HFFc6 (cell line): ENCODE data around the gene MRAP2. TPM values are rescaled to one million over a fixed set of nuclear protein-coding genes. Genes with fewer than 3 reads are reported as not detected.
"Not testable (repeated sequence)": the region's sequence is repeated elsewhere in the genome, so short reads cannot be mapped to it uniquely, and the experiment has no call there.

ENCODE experiments used
- DNase-seq: peaks from one replicate; pipeline ENCODE4 v3.0.0-alpha.2; 2018
- H3K27ac Mint-ChIP-seq: 2 replicates; pipeline ENCODE4 v1.8.0; 2020; ENCODE audit warnings: mild to moderate bottlenecking, mixed read lengths
- H3K27me3 Mint-ChIP-seq: 2 replicates; pipeline ENCODE4 v1.8.0; 2021; ENCODE audit warnings: mild to moderate bottlenecking, moderate library complexity, mixed read lengths; ENCODE audit not compliant: insufficient read depth
- H3K36me3 Mint-ChIP-seq: 2 replicates; pipeline ENCODE4 v1.8.0; 2021; ENCODE audit warnings: low read depth, mixed read lengths
- H3K4me1 Mint-ChIP-seq: 2 replicates; pipeline ENCODE4 v1.8.0; 2020; ENCODE audit warnings: low read depth, mixed read lengths
- H3K4me3 Mint-ChIP-seq: 2 replicates; pipeline ENCODE4 v1.8.0; 2020; ENCODE audit warnings: mild to moderate bottlenecking, moderate library complexity, mixed read lengths
- H3K9me3 Mint-ChIP-seq: 2 replicates; pipeline ENCODE4 v1.8.0; 2020; ENCODE audit warnings: mild to moderate bottlenecking, mixed read lengths
- total RNA-seq, 6 experiments: library from RNA; stranded (reverse); fragmentation: NEBNext Ultra II Directional; extraction: Animal tissue kit (Norgen Biotek cat#: 25700); gene quantifications; 2 replicates in 1 of 6; 3 replicates in 5 of 6; pipeline ENCODE4 v1.2.3, GENCODE V29; 2021
- TF ChIP-seq, protein P1 (sequence below): fragments of 200-600 bp; sonication (generic); IDR thresholded peaks from 2 replicates; pipeline ENCODE4 v1.5.0; 2021; ENCODE audit warnings: antibody characterized with exemption, mild to moderate bottlenecking

MRAP2 gene
- total RNA-seq, 6 experiments from 2014 or later: 0.07 TPM; not detected in 5

GRCh38 chr6:84107495-84107894 lies 73.9 kb downstream of the MRAP2 start:
- no peaks in the 10 kb centered on the region for H3K36me3 Mint-ChIP-seq
- no peak for DNase-seq
- H3K27ac Mint-ChIP-seq: no peak overlapping the region
- H3K9me3 Mint-ChIP-seq: peaks cover 5% of the 10 kb centered on the region; the same call in 1 of the 2 replicates
- TF ChIP-seq, protein P1, sequence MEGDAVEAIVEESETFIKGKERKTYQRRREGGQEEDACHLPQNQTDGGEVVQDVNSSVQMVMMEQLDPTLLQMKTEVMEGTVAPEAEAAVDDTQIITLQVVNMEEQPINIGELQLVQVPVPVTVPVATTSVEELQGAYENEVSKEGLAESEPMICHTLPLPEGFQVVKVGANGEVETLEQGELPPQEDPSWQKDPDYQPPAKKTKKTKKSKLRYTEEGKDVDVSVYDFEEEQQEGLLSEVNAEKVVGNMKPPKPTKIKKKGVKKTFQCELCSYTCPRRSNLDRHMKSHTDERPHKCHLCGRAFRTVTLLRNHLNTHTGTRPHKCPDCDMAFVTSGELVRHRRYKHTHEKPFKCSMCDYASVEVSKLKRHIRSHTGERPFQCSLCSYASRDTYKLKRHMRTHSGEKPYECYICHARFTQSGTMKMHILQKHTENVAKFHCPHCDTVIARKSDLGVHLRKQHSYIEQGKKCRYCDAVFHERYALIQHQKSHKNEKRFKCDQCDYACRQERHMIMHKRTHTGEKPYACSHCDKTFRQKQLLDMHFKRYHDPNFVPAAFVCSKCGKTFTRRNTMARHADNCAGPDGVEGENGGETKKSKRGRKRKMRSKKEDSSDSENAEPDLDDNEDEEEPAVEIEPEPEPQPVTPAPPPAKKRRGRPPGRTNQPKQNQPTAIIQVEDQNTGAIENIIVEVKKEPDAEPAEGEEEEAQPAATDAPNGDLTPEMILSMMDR: no peak
- H3K27me3 Mint-ChIP-seq: no peaks in the 10 kb centered on the region
- no peak overlapping the region for H3K4me3 Mint-ChIP-seq
- peaks cover 22% of the 10 kb centered on the region for H3K4me1 Mint-ChIP-seq

DNA sequence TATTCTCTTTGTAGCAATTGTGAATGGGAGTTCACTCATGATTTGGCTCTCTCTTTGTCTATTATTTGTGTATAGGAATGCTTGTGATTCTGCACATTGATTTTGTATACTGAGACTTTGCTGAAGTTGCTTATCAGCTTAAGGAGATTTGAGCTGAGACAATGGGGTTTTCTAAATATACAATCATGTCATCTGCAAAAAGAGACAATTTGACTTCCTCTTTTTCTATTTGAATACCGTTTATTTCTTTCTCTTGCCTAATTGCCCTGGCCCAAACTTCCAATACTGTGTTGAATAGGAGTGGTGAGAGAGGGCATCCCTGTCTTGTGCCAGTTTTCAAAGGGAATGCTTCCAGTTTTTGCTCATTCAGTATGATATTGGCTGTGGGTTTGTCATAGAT lies 77.8 kb downstream of the MRAP2 start:
- not testable (repeated sequence) for H3K27ac Mint-ChIP-seq, DNase-seq, H3K36me3 Mint-ChIP-seq, H3K27me3 Mint-ChIP-seq, H3K4me3 Mint-ChIP-seq, H3K4me1 Mint-ChIP-seq, H3K9me3 Mint-ChIP-seq

- not testable (repeated sequence) for H3K4me1 Mint-ChIP-seq, H3K36me3 Mint-ChIP-seq, H3K27me3 Mint-ChIP-seq, H3K27ac Mint-ChIP-seq, H3K4me3 Mint-ChIP-seq, DNase-seq, H3K9me3 Mint-ChIP-seq
These were observed 81.5 kb downstream of the MRAP2 start for GRCh38 chr6:84114933-84115594.

DNA sequence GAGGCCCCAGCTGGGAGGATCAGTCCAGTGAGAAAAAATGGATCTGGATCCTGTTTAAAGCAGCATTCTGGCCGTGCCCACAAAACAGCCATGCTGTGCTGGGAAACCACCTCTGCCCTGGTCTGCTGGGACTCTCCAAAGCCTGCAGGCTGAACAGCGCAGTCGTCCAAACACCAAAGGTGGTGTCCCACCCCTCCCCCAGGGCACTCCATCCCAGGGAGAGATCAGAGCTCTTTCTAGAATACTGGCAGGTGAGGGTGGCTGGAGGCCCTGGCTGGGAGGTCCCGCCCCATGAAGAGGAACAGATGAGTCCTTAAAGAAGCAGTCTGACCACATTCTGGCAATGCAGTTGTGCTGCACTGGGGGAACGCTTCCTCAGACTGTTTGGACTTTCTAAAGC lies 84.6 kb downstream of the MRAP2 start:
- no peak for DNase-seq
- no peaks in the 10 kb centered on the region for H3K9me3 Mint-ChIP-seq
- H3K4me3 Mint-ChIP-seq: no peak overlapping the region
- H3K27ac Mint-ChIP-seq: no peak overlapping the region
- H3K4me1 Mint-ChIP-seq: no peaks in the 10 kb centered on the region
- TF ChIP-seq, protein P1: no peak
- H3K27me3 Mint-ChIP-seq: no peaks in the 10 kb centered on the region; the same call in 1 of the 2 replicates
- H3K36me3 Mint-ChIP-seq: no peaks in the 10 kb centered on the region

GRCh38 chr6:84119277-84119676 lies 85.7 kb downstream of the MRAP2 start:
- Mint-ChIP-seq H3K4me3 (no peak overlapping the region), H3K27ac (no peak overlapping the region), H3K9me3 (no peaks in the 10 kb centered on the region), H3K36me3 (peaks cover 4% of the 10 kb centered on the region; the same call in 1 of the 2 replicates), H3K27me3 (no peaks in the 10 kb centered on the region; the same call in 1 of the 2 replicates), H3K4me1 (no peaks in the 10 kb centered on the region)
- DNase-seq: no peak
- TF ChIP-seq, protein P1: no peak

- Mint-ChIP-seq H3K4me3 (no peak overlapping the region), H3K27me3 (no peaks in the 10 kb centered on the region; the same call in 1 of the 2 replicates), H3K9me3 (no peaks in the 10 kb centered on the region), H3K36me3 (peaks cover 5% of the 10 kb centered on the region; the same call in 1 of the 2 replicates), H3K4me1 (no peaks in the 10 kb centered on the region), H3K27ac (no peak overlapping the region)
- TF ChIP-seq, protein P1: no peak
- no peak for DNase-seq
These were observed 89.6 kb downstream of the MRAP2 start for GRCh38 chr6:84123186-84123585.

DNA sequence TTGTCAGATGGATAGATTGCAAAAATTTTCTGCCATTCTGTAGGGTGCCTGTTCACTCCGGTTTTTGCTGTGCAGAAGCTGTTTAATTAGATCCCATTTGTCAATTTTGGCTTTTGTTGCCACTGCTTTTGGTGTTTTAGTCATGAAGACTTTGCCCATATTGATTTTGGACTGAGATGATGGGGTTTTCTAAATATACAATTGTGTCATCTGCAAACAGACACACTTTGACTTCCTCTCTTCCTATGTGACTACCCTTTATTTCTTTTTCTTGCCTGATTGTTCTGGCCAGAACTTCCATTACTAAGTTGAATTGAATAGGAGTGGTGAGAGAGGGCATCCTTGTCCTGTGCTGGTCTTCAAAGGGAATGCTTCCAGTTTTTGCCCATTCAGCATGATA lies 96.0 kb downstream of the MRAP2 start:
- not testable (repeated sequence) for H3K27ac Mint-ChIP-seq, H3K36me3 Mint-ChIP-seq, H3K9me3 Mint-ChIP-seq, H3K4me1 Mint-ChIP-seq, H3K27me3 Mint-ChIP-seq, DNase-seq, H3K4me3 Mint-ChIP-seq

DNA sequence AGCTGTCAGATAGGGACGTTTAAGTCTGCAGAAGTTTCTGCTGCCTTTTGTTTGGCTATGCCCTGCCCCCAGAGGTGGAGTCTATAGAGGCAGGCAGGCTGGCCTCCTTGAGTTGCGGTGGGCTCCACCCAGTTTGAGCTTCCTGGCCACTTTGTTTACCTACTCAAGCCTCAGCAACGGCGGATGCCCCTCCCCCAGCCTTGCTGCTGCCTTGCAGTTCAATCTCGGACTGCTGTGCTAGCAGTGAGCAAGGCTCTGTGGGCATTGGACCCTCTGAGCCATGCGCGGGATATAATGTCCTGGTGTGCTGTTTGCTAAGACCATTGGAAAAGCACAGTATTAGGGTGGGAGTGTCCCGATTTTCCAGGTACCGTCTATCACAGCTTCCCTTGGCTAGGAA lies 99.8 kb downstream of the MRAP2 start:
- H3K27me3 Mint-ChIP-seq, H3K4me1 Mint-ChIP-seq, H3K27ac Mint-ChIP-seq, H3K4me3 Mint-ChIP-seq, DNase-seq, H3K9me3 Mint-ChIP-seq, H3K36me3 Mint-ChIP-seq: not testable (repeated sequence)
